AG04449 (cell line): ENCODE data around the gene BMP4.

Experiments
- CTCF ChIA-PET: fragments of 350-600 bp; formaldehyde crosslinking; extraction: SDS; loops from one replicate; lab custom pipeline; 2021; ENCODE audit warnings: antibody characterized with exemption; lab: Yijun Ruan, JAX
- POLR2A ChIA-PET: fragments of 400-600, 350-600 bp; formaldehyde crosslinking; extraction: SDS; loops from one replicate; lab custom pipeline; 2020; ENCODE audit warnings: antibody characterized with exemption, inconsistent platforms; lab: Yijun Ruan, JAX
- DNase-seq: peaks from one replicate; pipeline ENCODE4 v3.0.0-alpha.2; 2010; ENCODE audit warnings: low read depth, low spot score
- H3K4me3 ChIP-seq: 2 replicates; pipeline ENCODE4 v1.5.1; 2011; ENCODE audit warnings: low read depth, mild to moderate bottlenecking, control low read depth, low read length
- CTCF ChIP-seq: IDR thresholded peaks from one replicate; pipeline ENCODE4 v1.5.1; 2011; ENCODE audit warnings: mild to moderate bottlenecking, moderate library complexity, low read length, control low read depth, inconsistent platforms; ENCODE audit not compliant: insufficient read depth; ENCODE audit errors: missing control alignments

Gene BMP4

GRCh38 chr14:53962953-53963319 lies 6.3 kb upstream of the BMP4 start:
- CTCF ChIA-PET, result interaction anchor here (1.1 to 1.8 kb wide), 2 partner anchors 10 to 13 kb away, joined by 3 to 4 read pairs; no protein-coding TSS in a partner anchor
- POLR2A ChIA-PET, result no interaction called here
- H3K4me3 ChIP-seq, result no peak overlapping the region
- DNase-seq, result no peak
- TF ChIP-seq CTCF, result no peak

- no peak for TF ChIP-seq CTCF
- DNase-seq, result no peak
- CTCF ChIA-PET, result interaction anchor here (1.0 kb wide), 1 partner anchor 526 kb away, joined by 3 read pairs; no protein-coding TSS in a partner anchor
These were observed 2.0 kb upstream of the BMP4 start for GRCh38 chr14:53958628-53959027.

DNA sequence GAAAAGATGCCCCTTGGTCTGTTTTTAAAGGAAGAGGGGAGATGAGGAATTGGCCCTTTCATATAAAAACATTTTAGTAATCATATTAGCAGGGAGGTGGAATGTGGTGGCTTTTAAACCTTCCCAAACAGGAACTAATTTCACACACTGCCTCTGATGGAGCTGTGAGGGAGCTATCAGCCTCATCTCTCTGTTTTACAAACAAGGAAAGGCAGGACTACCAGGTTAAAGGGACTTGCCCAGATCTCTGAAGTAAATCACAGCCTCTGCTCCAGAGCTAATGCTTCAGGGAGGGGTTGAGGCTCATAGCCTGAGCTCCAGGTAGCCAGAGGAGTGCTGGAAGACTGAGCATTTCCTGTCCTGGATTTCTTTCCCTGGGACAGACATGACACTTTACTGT lies 1.1 kb upstream of the BMP4 start:
- no peak for TF ChIP-seq CTCF
- CTCF ChIA-PET, result interaction anchor here (1.0 to 1.1 kb wide), 2 partner anchors 390 to 526 kb away, joined by 3 to 4 read pairs; no protein-coding TSS in a partner anchor
- POLR2A ChIA-PET, result no interaction called here
- H3K4me3 ChIP-seq, result no peak overlapping the region
- DNase-seq, result no peak

More at GRCh38 chr14:53958628-53959027, 2.0 kb upstream of the BMP4 start:
- POLR2A ChIA-PET, result no interaction called here
- no peak overlapping the region for H3K4me3 ChIP-seq

DNA sequence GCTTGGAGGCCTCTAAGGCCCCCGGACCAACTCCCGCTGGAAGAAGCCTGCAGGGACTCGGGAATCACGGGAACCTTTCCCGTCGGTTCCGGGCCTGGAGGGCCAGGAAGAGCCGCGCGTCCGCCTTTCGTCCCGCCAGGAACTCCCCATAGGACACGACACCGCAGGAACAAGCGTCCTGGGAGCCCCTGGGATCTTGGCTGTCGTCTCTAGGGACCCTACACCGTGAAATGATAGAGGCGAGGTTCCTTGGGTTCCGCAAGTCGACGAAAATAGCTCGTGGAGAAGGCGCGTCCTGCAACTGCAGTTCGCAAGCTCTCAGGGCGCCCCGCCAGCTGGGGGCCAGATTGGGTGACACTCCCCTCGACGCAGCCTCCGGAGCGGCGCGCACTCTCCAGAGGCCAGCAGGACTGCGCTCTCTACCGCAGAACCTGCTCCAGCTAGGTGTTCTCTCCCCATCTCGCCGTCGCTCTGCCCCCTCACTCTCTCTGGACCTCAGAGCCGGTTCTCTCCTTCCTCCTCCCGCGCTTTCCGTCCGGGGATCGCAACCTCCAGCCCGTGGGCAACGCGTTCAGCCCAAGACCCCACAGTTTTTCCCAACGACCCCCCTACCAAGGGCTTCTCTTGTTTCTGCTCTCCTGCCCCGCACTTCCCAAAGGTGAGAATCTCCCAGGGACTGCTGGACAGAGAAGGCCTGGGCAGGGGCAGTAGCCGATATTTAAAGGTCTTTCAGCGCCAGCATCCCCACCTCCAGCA lies 776 bp downstream of the BMP4 start:
- POLR2A ChIA-PET, result no interaction called here
- CTCF ChIA-PET, result interaction anchor here (0.7 kb wide), 1 partner anchor 373 kb away, joined by 3 read pairs; no protein-coding TSS in a partner anchor
- TF ChIP-seq CTCF, result no peak
- H3K4me3 ChIP-seq, result peak overlapping the region; percentile 4; the same call in 1 of the 2 replicates
- no peak for DNase-seq

DNA sequence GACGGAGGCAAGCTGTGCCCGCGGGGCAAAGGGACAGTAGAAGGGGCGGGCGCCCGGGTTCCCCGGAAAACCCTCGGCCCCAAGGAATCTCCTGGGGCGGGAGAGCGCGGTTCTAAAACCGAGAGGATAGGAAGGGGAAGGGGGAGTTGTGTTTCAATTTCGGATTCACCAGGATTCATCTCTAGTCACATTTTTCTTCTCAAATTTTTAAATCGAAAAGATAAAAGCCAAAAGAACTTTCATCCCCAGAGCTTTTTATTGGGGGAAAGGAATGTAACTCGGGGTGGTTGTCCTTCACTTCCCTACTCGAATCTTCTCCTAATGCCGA lies 1.4 kb downstream of the BMP4 start:
- CTCF ChIA-PET, result interaction anchor here (1.6 kb wide), 1 partner anchor 220 kb away, joined by 5 read pairs; no protein-coding TSS in a partner anchor
- TF ChIP-seq CTCF, result no peak
- DNase-seq, result no peak
- H3K4me3 ChIP-seq, result peak overlapping the region; percentile 56; the same call in 1 of the 2 replicates
- POLR2A ChIA-PET, result no interaction called here

DNA sequence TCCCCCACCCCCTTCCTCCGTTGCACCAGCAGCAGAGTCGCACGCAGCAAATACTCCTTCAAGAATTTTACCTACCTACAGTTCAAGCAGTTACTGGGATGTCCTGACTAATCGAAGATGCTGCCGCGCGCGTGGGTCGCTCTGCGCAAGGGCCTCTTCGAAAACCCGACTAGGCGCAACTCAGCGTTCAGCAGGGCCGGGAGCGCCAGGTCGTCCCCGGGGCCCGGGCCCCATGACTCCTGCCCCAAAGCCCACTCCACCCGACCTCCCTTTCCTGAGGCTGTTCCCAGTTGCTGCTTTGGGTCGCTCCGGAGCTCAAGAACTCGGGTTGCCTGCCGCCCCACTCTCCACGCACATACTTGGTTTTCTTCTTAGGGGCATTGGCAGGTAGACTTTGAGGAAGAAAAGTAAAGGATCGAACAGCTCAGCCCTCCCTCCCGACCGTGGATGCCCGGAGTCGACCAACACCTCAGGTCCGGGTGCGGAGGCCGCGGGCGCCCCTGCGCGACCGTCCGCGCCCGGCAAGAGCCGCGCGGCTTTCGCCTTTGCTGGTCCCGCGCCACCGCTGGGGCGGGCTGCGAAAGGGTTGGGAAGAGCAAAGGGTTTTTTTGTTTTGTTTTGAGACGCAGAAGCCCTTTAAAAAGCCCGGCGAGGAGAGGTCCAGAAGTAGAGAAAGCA lies 1.9 kb downstream of the BMP4 start:
- H3K4me3 ChIP-seq, result peak overlapping the region; percentile 56
- DNase-seq, result no peak
- ChIA-PET CTCF (interaction anchor here (1.1 to 1.6 kb wide), 2 partner anchors 9 to 221 kb away, joined by 4 to 5 read pairs; no protein-coding TSS in a partner anchor), POLR2A (no interaction called here)
- no peak for TF ChIP-seq CTCF
